GM21423 (cell line): ENCODE measurements around the gene FKBP5.
"Not testable (repeated sequence)": the region's sequence is repeated elsewhere in the genome, so short reads cannot be mapped to it uniquely, and the experiment has no call there.

ENCODE experiments used
- ATAC-seq: cut with Tn5 transposase; IDR thresholded peaks from one replicate; pipeline ENCODE4 v1.9.1; 2021; ENCODE audit warnings: mild to moderate bottlenecking, moderate library complexity; ENCODE audit not compliant: unreplicated experiment

FKBP5 gene

DNA sequence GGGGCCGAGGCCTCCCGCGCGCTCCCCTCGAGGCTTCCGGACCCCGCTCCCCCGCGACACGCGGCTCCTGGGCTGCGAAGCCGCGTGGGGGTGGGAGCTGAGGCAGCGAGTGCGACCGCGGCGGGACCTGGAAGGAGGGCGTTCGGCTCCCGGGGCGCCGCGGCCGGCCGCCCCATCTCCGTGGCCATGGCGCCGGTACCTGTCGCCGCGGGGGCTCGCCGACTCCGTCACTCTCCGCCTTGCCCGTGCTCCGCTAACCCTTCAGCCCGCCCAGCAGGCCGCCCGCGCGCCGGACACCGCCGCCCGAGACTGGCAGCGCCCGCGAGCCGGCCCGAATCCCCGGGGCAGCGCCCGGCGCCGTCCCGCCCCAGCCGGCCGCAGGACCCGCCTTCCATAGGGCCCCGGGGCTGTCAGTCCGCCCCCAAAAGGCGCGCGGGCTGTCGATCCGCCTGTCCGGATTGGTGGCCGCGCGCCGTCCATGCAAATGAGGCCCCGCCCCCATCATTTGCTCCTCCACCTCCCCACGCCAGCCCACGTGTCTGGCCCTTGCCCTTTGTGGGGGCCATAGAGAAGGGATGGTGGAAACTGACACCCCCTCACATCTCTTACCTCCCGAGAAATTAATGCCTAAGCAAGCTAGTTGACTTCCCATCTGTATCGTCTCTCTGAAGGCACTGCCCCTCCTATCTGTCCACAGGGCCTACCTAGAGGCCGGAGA, at the start of gene FKBP5:
FKBP5 (minus strand) TSS at position 311 of the 718 bp plus-strand sequence. CDS start 46,091 bp downstream, outside the sequence.
- ATAC-seq = peak; percentile 85

DNA sequence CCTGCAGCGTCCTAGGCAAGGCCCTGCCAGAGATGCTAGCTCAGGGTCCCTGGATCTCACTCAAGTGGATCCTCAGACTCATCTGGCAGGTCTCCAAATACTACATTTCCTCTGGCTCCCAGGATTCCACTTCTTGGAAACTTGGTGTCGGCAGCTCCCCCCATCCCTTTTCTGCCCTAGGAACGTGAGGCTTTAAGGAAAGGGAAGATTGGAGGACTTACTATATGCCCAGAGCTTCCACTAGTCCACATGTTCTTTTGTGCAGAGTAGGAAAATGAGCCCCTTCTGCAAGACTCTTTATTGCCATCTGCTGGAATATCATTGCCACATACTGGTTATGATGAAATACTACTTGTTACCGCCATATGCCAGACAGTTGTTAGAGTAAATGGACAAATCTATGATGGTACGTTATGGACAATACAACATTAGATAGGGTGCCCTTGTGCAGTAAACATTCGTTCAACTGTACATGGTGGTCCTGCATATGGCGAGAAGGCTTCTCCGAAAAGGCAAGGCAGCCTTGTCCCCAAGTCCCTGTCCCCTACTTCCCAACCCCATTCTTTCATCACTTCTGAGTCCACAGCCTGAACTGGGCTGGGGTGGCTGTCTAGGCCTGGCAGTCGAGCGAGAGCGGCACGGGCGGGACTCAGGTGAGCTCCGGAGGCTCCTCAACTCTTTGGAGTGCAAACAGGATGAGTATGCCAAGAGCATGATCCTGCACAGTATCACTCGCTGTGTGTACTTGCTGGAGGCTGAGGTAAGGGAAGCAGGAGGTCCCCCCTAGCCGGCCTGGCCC, 48.9 kb upstream of the FKBP5 start:
- peak; percentile 41 for ATAC-seq

DNA sequence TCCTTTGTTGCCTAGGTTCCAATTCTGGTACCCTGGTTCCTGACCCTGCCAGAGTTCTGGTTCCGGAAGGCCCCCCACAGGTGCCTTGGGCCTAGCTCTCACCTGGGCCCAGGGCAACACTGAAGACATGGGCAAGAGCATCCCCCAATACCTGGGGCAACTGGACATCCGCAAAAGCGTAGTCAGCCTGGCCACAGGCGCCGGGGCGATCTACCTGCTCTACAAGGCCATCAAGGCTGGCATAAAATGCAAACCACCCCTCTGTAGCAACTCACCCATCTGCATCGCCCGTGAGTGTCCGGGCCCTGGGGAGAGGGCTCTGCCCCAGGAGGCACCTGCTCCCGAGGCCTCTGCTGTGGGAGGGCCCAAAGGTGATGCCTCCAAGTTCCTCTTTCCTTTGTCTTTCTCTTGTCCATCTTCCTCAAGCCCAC, 48.3 kb upstream of the FKBP5 start, which contains the start of gene ARMC12:
ARMC12 (plus strand) TSS at position 51 of the 431 bp plus-strand sequence; CDS start at position 128, 77 bp downstream.
- no peak for ATAC-seq

DNA sequence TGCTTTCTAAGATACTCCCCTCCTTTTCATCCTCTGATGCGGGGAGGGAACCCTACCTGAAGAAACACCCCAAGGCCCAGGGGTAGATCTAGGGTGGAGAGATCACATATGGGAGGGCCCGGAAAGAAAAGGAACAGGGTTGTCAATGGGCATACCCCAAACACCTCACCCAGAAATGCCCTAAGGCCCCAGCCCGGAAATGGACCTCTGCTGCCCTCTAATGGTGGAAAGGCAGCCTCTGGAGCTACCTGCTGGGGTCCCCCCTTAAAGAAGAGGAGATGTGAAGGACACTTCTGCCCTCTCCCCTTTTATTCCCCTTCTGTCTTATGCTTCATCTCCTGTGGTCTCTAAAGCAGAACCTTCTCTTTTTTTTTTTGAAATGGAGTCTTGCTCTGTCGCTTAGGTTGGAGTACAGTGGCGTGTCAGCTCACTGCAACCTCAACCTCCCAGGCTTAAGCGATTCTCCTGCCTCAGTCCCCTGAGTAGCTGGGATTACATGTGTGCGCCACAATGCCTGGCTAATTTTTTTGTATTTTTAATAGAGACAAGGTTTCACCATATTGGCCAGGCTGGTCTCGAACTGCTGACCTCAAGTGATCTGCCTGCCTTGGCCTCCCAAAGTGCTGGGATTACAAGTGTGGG, 47.7 kb upstream of the FKBP5 start:
- ATAC-seq = no peak

DNA sequence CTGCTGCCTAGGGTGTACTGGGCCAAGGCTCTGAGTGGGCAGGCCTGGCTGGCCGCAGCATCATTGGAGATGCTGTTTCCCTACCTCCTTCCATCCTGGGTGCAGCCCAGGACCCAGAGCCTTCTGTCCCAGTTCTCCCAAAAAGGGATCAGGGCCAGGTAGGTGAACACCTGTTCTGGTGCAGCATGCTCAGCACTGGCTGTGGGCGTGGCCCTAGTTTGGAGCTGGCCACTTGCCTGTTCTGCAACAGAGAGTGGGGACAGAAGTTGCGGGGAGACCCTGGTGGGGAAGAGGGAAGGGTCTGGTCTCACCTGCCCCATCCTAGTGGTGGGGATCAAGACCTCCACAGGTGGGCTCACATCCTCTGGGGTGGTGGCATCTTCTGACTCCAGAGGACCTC, 46.7 kb upstream of the FKBP5 start:
- ATAC-seq = no peak

DNA sequence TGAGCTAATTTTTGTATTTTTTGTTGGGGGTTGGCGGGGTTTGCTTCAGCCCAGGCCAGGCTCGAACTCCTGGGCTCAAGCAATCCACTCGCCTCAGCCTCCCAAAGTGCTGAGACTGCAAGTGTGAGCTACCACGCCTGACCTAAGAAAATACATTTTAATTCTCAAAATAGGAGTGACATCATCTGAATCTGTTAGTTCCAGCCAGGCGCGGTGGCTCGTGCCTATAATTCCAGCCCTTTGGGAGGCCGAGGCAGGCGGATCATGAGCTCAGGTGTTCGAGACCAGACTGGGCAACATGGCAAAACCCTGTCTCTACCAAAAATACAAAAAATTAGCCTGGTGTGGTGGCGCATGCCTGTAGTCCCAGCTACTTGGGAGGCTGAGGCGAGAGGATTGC, 45.6 kb upstream of the FKBP5 start:
- ATAC-seq = not testable (repeated sequence)

DNA sequence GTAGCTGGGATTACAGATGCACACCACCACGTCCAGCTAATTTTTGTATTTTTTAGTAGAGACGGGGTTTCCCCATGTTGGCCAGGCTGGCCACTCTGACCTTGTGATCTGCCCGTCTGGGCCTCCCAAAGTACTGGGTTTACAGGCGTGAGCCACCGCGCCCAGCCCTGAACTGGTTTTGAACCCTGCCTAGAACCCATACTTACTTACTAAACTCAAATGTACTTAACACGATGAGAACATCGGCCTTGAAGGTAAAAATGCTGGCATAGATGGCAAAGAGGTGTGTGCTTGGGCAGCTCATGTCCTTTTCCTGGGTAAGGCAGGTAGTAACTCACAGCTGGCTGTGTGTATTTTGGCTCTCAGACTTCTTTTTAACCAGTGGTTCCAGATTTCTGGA, 44.9 kb upstream of the FKBP5 start:
- ATAC-seq = no peak

DNA sequence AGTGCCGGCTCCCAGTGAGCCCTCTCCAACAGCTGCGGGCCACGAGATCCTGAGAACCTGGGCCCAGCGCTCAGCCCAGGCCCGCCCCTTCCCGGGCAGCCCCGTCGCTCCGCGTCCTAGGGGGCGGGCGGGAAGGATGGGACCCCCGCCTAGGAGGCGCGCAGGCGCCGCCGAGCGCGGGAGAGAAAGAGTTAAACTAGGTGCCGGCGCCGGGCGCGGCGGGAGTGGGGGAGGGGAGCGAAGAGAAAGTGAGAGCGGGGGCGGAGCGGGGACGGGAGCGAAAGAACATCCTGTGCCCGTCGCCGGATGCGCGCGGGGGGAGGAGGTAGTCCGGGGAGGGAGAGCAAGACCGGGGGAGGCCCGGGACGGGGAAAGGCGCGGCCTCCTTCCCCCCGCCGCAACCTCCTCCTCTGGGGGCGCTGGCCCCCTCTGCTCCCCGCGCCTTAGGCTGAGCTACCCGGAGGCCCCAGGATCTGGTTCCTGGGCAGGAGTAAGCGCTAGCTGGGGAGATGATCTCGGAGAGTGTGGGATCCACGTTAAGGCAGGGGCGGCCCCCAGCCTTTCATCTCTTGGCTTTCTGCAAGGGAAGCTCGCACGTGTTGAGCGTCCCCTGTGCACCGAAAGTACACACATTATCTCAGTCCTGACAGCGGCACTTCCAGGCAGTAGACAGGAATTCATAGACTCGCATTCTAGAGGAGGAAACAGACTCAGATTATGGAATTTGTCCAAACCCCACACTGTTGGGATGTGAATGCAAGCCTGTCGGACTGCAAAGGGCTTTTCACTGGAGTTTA, 43.2 kb upstream of the FKBP5 start:
- peak; percentile 51 for ATAC-seq

DNA sequence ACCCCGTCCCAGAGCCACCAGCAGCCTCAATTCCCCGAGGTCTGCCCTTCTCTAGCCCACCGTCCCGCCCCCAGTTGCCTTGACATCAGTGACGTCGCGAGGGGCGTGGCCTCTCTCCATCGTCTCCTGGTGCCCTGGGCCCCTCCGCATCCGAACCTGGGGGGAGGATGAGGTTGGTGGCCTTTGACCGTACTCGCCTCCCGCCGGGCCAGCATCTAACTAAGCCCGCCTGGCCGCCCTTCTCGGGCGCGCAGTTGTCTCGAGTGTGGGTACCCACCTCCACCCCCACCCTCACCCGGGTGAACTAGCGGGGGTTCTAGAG, 42.7 kb upstream of the FKBP5 start:
- peak; percentile 44 for ATAC-seq

DNA sequence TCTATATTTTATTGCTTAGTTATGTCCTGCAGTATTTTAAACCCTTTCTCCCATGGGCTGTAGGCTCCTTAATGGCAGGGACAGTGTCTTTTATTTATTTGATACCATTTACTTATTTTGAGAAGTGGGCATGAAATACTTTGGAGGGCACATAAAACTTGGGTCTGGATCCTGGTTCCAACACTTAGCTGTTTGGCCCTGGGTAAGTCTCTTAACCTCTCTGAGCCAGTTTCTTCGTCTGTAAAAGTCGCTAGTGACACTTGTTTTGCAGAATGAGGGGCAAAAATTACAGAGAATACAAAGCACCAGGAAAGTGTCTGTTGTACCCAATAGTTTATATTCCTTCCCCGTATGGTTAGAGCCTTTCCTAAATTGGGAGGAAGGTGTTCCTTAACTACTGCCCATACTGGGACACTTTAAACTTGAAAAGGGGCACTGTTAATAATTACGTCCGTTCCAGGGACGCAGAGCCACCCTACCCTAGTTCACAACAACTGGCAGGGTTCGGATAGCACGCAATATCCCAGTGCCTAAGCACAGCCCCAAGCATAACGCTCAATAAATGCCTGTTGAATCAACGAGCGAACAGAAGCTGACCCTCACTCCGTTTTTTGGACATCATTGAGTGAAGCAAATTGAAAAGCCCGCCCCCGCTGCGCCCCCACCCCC, 42.2 kb upstream of the FKBP5 start:
- no peak for ATAC-seq

DNA sequence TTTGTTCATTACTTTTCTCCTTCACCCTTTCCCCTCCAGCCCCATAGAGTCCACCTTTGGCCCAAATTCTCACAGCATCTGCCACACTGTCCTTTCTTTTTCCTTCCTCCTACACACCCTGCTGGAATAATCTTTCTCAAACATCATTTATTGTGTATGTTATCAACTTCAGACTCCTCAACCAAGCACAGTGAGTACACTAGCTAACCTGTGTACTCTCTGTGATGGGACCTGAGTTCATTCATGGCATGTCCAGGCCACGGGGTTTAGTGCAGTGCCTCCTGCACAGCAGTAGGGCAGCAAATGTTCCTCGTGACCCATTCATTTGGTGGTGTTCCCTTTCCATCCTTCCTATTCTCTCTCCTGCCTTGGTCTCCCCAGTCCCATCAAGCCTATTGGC, 41.0 kb upstream of the FKBP5 start:
- ATAC-seq = no peak

DNA sequence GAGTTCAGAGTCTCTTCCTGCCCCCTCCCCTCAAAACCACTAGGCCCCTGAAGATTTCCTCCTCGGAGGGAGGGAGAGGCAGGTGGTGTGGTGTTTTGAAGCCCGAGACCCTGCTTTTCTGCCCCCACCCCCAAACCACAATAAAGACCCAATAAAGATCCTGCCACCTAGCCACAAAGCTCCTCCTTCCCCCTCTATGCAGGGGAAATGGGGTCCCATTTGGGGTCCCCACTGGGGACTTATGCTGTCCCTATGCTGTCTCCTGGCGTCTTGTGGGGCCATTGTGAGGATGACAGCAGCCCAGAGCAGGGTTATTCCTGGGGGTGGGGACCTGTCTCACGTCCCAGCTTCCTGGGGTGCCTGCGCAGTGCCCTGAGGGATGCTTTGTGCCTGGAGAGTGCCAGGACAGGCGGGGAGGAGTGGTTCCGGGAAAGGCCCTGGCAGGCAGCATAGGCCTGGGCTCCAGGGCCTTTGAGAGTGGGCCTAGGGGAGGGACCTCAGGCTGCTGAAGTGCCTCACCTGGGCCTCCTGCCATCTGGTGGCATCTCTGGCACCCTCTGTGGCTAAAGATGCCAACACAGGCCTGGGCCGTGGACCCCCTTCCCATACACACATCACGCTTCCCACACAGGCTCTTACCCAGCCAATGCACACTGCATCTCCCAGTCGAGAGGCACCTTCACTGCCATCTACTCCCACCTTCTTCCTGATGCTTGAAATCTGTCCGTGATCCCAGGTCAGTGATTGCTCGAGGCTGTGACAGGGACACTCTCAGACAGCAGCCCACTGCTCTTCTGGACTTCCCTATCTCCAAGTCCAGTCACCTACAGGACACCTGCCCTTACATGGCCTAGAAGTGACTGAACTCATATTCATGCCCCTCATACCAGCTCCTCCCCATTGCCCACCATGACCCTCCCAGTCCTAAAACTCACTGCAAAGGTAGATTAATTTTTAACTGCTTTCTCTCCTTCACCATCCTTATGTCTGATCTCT, 40.3 kb upstream of the FKBP5 start:
- ATAC-seq = no peak

DNA sequence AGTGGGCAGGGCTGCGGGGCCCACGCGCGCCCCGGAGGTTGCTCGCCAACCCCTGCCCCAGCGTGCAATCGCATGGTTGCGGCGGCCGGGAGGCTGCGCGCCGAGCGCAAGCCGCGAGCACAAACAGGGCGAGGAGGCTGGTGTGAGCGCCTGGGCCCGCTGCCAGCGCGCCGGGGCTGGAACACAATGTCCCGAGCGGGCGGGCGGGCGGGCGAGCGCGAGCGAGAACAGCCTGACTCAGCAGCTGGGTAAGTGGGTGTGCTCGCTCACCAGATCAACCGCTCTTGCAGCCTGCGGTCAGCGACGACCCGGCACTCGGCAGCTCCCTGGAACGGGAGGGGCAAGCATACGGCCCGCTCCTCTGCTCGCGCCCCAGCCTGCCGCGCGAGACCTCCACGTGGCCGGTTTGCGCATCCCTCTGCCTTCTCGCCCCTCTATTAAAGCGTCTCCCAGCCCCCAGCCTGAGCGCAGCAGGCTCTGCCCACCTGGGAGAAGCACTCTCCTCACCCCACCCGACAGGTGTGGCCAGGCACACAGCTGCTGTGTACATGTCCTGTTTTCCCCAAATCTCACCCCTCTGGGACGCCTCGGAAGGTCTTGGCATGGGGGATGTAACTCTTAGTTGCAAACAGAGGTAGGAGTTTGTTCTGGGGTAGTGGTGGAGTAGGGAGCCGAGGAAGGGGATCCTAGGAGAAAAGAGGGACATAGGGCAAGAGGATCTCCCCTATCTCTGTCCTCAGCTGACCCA, 39.4 kb upstream of the FKBP5 start:
- ATAC-seq = peak; percentile 32

DNA sequence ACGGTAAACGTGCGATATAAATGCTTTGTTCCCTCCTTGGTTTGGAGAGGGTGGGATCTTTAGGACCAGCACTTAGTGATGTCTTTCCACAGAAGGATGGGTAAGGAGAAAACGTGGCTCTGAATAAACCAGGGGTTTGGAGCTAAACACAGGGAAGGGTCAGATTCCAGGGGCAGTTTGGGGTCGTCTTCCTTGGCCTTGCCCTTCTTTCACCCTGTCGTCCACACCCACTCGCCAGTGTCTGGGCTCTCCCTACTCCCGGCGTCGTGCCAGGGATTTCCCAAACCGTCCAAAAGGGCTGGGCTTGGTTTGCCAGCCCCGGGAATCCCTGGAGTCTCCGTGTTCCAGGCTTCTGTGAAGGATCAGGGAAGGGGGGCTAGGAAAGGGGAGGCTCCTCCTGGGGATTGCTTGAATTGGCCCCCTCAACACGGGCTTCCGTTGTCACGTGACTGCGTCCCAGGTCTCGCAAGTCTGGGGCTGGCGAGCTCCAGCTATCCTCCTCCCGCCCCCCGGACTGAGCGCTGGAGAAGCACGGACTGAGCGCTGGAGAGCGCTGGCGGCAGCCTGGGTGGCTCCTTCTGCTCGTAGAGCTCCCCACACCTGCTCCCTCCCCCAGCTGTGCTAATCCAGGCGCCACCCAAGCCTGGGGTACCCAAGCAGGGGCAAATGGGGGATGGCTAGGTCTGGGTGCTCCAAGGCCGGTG, 38.7 kb upstream of the FKBP5 start:
- peak; percentile 6 for ATAC-seq

DNA sequence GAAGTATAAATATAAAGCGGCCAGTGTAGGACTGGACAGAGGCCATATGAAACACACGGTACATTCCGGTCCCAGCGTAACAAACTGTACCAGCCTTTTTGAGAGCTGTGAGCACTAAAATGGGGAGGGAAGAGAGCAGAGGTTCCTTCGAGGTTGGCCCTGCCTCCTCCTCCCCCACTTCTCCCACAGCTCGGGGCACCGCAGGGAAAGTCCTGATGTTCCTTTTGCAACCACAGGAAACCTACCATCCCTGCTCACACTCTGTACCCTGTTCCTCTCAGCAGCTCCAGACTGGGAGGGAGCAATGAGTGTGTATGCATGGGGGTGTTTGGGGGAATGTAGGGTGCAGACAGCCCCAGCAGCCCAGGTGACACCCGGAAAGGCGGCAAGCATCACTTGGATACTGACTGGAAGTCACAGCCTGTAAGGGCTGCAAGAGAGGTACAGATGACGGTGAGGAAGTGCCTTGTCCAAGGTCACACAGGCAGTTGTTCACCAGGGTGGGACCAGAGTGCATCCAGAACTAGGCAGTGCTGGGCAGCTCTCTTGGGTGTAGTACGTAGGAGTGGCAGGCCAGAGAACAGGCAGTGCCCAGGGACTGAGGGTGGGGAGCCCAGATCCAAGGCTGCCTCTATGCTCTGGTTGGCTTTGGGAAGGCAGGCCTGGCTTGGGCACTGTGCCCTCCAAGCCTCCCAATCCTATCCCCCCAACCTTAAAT, 37.2 kb upstream of the FKBP5 start:
- ATAC-seq = no peak

DNA sequence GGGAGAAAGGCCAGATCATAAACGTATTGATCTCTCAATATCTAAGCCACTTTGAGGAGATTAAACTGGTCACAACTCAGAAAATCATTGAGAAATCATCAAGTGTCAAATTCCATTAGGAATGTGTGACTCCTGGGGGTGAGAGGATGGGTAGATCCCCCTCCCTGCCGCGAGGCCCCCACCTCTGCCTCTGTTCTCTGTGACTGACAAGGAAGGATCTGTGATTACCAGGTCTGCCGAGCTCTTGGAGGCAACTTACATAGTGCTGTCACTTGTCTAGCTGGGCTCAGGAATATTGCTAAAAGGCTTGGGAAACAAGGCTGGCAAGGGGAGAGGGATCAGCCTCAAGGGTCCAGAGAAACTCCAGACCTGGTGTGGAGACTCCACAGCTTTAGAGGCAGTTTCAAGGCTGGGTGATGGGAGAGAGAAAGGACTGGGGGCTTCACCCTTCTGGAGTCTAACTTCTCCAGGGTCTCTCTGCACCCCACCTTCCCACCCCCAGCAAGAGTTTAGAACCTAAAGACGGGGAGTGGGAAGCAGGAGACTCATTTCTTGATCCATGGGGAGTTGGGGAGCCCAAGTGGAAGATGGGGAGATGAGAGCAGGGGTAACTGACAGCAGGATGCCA, 36.5 kb upstream of the FKBP5 start:
- no peak for ATAC-seq

DNA sequence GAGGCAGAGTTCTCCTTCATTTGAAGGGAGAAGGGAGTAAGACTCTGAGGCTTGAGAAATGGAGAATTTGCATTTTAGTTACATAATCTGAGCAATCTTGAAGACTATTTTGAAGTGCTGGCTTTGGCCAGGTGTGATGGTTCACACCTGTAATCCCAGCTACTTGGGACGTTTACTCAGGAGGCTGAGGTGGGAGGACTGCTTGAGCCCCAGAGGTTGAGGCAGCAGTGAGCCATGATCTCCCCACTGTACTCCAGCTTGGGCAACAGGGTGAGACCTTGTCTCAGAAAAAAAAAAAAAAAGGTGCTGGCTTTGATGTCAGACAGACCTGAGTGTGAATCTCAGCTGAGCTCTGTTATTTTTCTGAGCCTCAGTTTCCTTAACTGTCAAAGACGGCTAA, 35.8 kb upstream of the FKBP5 start:
- no peak for ATAC-seq
